Midbrain (tissue), 1 donor: ENCODE results near the gene SEMA4C.
A peak's percentile ranks its signal among the peaks of the same experiment; 100 is the strongest.
"Not testable (repeated sequence)": the region's sequence is repeated elsewhere in the genome, so short reads cannot be mapped to it uniquely, and the experiment has no call there.

Experiments used
- DNase-seq: peaks from one replicate; lab custom pipeline; 2025; lab: John Stamatoyannopoulos, UW

Gene SEMA4C

DNA sequence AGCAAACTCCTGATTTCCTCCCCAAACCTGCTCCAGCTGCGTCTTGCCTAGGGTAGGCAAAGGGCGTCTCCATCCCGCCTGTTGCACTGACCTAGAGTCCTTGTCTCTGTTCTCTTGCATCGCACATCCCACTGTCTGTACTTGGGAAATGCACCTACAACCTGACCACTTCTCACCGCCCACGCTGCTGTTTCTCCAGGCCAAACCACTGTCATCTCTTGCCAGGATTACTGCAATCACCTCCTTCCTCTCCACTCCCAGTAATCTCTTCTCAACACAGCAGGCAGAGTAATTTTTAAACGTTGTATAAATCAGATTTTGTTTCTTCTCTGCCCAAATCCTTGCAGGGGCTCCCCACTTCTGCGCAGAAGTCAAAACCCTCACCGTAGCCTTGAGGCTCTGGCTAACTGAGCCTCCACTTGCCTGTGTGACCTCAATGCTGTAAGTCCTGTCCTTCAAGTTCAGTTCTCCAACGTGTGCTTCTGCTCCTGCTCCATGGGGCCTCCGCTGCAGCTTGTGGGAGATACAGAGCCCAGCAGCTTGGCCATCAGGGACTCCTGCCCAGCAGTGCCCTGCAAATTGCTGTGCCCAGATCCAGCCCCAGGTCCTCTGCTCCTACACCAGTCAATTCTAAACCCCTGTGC, 27.7 kb upstream of the SEMA4C start:
- DNase-seq, result no peak

DNA sequence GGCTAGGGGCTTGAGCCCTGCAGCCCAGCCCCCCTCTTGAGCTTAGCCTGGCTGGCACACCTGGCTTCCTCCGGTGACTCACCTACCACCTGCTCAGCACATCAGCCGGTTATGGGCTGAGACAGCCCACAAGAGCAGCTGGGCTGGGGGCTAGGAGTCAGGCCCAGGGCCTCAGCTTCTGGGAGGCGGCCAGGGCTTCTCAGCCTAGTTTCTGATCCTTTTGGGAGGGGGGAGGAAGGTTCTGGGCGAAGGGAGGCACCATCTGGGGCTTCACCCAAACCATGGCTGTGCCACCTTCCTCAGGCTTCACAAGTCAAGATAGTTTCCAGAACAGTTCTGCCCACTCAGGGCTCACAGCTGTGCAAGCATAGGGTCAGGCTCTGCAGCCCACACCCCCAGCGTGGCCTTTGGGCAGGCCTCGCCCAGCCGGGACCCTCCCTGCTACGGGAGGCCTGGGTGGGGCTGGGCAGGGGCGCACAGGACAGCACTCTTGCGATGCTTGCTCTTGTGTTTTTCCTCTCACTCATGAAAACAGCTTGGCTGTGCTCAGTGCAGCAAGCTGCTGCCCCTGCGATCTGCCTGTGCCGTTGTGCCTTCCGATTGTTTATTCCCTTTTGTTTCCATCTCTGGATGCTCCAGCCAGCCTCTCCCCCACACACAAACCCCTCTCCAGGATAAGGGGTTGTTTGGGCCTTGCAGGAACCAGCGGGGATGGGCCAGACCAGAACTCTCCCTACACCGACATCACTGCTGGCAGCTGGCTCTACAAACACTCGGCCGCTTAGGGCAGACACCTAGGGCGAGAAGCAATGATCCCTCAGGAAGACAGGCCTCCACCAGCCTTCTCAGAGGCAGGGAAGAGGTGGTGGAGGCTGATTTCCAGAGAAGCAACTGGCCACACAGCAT, 26.1 kb upstream of the SEMA4C start:
- DNase-seq, result no peak

DNA sequence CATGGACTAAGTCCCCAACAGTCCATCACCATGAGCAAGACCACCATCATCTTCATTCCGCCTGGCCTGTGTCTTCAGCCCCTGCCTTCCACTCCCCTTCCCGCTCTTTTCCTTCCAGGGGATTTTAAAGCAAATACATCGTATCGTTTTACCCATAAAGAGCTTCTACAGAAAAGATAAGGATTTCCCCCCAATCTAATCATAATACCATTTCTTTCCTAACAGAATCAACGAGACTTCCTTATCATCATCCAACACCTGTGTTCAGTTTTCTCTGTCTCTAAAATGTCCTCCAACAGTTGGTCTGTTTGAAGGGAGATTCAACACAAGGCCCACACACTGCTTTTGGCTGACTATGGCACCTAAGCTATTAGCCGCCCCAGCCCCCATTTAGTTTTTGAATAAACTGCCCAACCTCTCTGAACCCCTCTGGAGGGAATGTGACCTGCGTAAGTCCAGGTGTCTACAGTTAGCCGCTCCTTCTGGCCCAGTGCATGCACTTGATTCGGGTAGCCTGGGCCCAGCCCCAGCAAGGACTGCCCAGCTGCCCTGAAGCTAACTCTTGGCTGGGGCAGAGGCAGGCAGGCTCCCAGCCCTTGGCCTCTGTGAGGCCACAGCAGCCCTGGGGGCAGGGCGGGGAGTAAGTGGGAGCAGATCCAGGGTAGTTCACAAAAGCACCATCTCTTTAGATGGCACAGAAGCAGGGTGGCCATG, 25.3 kb upstream of the SEMA4C start:
- DNase-seq, result peak; percentile 10

DNA sequence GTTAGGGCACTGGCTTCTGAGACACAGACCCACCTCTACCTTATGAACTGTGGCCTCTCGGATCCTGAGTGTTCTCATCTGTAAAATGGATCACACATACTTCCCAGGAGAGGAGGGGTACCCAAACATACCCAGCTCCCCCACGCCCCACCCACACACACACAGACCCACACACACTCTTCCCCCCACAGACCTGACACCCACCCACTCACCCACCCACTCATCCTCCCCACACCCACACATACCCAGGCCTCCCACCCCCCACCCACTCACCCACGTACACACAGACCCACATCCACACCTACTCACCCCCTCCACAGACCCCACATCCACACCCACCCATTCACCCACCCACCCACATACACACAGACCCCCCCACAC, 24.3 kb upstream of the SEMA4C start:
- DNase-seq, result no peak

DNA sequence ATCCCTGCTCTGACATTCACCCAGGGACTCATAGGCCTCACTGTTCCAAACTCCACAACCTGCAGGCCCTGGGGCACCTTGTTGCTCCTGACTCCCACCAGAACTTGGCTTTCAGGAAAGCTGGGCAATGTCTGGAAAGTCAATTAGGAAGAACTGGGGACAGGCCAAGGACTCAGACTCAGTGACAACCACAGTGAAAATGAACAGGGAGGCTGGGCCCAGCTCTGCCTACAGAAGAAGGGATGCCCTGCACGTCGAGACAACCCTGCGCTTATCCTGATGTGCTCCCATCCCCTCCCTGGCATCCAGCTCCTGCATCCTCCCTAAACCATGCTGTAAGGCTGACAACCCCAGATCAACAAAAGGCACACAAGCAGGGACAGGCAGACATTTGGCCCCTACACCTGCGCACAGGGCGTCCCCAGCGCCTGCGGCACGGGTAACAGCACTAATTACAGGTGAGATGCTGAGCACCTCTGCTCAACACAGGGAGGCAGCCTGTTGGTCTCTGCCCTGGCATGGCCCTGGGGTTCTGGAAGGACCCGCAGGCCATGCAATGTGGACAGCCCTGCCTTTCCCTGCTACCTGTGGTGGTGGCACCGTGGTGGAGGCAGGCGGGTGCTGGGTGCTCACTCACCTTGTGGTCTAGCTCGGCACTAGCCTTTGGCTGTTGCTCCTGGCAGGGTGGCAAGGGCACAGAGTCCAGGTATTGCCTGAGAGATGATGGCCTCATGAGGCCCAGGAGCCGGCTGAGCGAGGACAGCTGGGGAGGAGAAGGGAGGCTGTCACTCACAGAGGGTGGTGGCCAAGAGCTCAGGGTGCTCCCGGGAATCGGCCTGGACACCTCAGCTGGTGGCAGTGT, 23.6 kb upstream of the SEMA4C start:
- peak; percentile 11 for DNase-seq

DNA sequence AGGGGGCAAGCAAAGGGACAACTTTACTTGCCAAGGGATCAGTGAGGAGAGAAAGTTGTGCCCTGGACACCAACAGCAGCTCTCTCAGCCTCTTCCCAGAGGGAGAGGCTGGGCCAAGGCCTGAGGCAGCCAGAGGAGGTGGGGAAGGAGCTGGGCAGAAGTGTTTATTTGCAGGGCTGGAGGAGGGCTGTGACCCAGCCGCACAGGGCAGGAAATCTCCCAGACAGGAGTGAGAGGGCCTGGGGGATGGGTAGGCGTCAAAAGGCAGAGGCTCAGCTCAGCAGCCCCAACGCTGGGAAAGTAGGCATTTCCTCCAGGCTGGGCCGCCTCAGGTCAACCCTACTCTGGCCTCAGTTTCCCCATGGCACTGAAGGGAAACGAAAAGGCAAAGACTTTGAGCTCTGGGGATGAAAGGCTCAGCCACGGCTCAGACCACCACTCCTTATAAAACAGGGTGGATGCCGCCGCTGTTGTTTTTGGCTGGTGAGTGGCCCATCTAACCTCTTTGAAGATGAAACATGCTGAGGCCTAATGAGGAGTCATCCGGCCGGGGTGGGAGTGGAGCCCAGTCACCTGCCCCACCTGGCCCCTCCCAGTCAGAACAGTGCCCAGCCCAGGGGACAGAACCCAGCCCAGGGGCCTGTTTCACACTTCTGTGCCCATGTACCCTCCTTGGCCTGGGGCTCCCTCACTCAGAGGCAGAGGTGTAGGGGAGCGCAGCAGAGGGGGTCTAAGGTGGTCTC, 21.9 kb upstream of the SEMA4C start:
- peak; percentile 41 for DNase-seq

DNA sequence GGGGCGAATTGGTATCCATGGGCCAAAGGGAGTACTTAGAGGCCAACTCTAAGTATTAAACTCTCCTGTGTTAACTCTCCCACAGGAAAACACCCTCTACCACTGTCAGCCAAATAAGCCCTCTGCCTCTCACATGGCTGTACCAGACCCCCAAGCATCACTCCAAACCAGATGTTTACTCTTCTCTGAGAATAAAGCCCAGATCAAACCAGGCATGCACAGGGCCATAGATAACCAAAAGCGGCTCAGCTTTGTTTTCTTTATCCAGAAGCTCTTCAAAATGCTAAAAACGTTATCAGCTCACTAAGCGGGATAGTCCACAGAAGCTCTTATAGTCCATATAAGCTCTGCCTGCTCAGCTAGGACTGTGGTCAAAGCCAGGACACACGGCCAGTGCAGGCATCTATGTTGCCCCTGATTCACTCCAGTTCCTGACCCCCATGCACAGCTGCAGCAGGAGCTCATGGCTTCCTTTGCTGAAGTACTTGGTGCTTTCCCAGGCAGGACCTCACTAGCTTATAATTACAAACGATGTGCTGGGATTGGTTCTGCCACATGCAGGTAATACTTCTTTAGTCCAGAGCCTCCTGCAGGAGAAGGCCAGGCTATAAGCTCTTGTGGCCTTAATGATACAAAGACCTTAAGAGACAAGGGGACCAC, 21.0 kb upstream of the SEMA4C start:
- no peak for DNase-seq

DNA sequence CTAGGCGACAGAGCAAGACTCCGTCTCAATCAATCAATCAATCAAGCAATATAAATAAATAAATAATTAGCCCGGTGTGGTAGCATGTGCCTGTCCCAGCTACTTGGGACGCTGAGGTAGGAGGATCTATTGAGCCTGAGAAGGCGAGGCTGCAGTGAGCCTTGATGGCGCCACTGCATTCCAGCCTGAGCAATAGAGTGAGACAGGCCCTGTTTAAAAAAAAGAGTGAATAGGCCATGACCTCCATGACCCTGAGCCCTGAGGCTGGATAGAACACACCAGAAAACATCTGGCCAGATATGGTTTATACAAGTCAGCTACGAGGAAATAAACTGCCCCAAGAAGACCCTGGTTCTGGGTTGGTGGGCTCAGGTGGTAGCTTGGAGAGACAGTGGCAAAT, 20.4 kb upstream of the SEMA4C start:
- no peak for DNase-seq

DNA sequence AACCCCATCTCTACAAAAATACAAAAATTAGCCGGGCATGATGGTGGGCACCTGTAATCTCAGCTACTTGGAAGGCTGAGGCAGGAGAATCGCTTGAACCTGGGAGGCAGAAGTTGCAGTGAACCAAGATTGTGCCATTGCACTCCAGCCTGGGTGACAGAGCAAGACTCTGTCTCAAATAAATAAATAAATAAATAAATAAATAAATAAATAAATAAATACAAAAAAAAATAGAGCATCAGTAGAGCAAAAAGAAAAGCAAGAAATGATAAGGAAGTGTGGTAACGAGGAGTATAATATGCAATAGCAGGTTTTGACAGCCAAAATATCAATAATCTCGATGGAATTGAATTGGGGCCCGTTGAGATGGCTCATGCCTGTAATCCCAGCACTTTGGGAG, 19.6 kb upstream of the SEMA4C start:
- DNase-seq, result not testable (repeated sequence)

DNA sequence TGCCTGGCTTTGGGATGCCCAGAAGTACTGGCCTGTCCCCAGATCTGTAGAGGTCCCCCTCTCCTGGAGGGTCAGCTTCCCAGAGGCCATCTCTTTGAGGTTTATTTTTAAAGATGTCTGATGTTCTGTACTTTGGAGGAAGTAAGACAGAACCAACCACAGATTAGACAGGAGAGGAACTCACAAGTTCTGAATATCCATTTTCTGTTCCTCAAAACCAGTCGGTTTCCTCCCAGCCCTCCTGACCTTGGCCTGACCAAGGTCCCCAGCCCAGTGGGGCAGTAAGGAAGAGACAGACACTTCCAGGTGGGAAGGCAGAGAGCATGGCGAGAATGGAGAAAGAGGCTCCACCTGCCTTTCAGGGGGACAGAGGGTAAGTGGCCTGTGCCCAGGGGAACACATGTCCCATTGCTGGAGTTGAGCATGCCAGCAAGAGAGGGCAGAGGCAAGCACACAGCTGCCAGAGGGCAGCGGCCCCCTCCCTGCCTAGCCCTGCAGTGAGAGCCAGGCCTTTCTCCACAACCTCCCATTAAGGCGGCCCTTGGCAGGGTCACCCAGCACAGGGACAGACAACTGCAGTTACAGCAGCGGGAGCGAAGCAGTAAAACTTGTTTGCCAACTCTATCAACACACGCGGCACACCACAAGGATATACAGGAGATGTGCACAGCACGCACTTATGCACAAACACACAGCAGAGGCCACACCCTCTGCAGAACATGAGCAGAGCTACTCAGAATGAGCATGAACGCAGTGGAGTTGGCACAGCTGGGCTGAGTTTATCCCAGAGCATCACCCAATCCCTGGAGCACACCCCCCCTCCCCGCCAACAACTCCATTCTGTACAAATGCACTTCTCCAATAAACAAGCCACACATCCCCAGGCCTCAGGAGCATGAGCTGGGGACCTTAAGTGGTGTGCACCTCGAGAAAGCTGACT, 18.5 kb upstream of the SEMA4C start:
- peak; percentile 77 for DNase-seq

DNA sequence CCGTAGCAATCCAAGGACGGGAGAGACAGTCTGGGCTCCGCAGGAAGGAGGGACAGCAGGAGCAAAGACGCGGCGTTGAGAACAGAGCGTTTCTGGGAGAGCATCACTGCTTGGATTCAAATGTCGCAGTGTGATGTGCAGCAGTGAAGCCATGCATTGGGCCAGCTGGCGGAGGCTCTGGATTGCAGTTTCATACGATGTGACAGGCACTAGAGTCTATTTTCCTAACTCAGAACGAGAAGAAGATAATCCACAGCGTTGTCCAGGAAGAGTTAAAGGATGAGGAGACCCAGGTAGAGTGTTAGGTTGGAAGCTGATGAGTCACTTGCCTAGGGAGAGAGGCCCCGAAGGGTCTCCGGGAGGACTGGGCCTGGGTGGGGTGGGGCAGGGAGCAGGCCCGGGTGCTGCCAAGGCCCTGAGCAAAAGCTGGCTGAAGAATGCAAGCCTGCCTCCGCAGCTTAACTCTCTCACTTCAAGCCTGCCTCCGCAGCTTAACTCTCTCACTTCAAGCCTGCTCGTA, 17.7 kb upstream of the SEMA4C start:
- DNase-seq, result peak; percentile 50

DNA sequence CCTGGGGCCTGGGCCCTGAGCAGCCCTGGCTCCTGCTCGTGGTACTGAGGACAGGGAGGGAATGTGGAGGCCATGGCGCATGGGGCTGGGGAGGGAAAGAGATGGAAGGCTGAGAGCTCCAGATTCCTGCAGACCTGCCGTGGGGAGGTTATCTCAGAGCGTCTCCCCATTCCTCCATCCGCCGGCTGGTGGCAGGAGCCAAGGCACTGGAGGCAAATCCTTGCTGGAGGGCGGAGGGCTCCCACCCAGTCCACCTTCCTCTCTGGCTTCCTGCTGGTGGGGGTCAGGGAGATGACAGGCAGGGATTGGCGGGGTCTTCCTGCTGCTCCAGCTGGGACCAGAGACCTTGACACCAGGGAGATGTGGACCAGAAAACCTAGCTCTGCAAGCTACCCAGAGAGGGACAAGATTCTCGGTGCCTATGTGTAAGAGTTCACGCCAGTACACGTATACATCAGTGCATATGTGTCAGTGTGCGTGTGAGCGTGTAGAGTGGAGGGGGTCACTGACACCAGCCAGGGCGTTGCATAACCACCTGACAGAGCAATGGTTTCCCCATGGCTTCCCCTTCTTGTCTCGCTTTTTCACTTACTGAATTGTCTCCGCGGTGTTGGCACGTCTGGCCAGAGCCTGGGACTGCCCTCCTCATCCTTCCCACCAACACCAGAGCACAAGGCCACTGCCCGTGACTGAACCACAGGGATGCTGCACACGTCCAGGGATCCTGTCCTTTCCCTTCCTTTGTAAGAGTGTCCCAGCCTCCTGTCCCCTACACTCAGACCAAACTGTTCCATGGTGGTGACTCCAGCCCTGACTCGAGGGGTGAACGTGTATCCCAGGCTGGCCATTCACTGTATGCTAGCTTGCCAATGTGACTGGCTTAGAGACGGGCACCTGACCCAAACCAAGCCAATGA, 15.8 kb upstream of the SEMA4C start:
- no peak for DNase-seq

DNA sequence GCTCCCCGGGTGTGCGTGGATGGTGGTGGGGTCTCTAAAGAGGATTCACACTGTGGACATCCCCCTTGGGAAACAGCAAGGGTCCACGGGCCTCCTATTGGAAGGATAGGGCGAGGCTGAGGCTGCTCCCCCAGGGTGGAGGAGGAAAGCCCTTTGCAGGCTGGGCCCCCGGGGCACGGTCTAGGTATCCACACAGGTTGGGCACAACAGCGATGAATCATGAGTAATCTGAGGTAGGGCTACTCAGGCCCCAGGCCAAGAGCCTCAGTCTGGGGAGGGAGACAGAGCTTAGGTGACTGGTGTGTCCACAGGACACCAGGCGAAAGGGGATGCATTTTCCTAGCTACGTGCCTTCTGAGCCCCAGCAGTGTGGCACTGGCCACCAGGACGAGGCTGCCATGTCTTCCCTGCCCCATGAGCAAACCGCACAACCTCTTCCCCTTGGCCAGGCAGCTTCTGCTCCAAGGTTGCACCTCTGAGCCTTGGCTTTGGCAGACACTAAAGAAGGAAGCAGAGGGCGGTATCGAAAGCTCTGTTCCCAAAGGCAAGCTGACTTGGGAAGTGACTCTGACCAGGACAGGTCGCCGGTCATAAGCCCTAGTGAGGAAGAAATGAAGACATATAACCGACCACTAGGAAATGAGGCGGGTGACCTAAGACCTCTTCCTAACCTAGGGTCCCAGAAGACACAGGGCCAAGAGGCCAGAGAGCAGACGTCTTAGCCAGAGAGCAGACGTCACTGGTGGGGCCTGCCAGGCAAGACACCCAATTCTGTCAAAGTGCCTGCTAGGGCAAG, 14.6 kb upstream of the SEMA4C start:
- DNase-seq, result no peak

DNA sequence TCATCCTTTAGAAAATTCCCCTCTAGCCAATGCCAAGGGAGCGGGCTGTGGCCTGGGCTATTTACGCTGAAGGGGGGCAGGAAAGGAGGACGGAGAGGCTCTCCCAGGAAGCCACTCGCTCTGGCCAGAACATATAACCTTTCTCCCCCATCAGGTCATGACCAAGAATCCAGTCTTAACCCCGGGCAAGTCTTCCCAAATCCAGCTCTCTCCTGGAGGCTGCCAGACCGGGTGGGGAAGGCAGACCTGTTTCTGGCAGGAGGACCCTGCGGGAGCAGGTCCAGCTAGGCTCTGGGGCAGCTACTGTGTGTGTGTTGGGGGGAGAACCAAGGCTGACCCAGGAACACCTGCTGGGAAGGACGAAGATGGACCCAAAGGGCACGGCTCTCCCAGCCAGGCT, 13.4 kb upstream of the SEMA4C start:
- no peak for DNase-seq

DNA sequence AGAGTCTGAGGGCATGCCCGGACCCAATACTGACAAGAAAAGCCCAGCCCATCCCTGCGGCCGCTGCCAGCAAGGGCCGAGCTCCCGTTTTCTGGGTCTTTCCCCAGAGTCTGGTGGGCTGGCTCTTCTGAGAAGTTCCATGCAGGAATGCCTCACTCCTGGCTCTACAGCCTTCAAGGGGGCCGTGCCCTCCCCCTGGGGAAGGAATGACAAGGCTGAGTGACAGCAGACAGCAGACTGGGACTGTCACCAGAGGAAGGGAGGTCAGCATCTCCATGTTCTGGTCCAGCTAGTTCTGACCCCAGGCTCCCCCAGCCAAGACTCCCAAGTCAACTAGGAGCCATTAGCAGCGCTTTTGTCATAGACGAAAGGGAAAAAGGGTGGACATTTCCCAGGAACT, 13.0 kb upstream of the SEMA4C start:
- no peak for DNase-seq

DNA sequence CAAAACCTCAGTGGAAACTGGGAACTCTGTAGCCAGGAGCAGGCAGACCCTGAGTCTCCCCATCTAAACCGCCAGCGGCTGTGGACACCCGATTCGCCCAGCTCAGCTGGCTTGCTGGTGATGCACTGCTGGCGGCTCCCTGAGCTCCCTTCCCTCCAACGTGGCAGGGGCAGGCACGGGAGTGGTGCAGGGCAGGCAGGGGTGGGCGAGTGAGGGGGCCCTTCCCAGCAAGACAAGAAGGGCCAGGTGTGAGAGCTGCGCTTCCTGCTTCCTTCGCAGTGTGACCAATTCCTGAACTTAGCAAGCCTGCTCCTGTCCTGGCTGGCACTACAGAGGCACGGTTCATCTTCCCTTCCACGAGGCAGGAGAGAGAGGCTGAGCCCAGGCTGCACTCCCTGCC, 12.3 kb upstream of the SEMA4C start:
- DNase-seq, result no peak
